HFFc6 (cell line): Measurements from ENCODE around the gene FRMPD1. TPM values are rescaled to one million over a fixed set of nuclear protein-coding genes. Genes with fewer than 3 reads are reported as not detected.

ENCODE experiments used
- DNase-seq: peaks from one replicate; pipeline ENCODE4 v3.0.0-alpha.2; 2018
- H3K27ac Mint-ChIP-seq: 2 replicates; pipeline ENCODE4 v1.8.0; 2020; ENCODE audit warnings: mild to moderate bottlenecking, mixed read lengths
- H3K27me3 Mint-ChIP-seq: 2 replicates; pipeline ENCODE4 v1.8.0; 2021; ENCODE audit warnings: mild to moderate bottlenecking, moderate library complexity, mixed read lengths; ENCODE audit not compliant: insufficient read depth
- H3K36me3 Mint-ChIP-seq: 2 replicates; pipeline ENCODE4 v1.8.0; 2021; ENCODE audit warnings: low read depth, mixed read lengths
- H3K4me1 Mint-ChIP-seq: 2 replicates; pipeline ENCODE4 v1.8.0; 2020; ENCODE audit warnings: low read depth, mixed read lengths
- H3K4me3 Mint-ChIP-seq: 2 replicates; pipeline ENCODE4 v1.8.0; 2020; ENCODE audit warnings: mild to moderate bottlenecking, moderate library complexity, mixed read lengths
- H3K9me3 Mint-ChIP-seq: 2 replicates; pipeline ENCODE4 v1.8.0; 2020; ENCODE audit warnings: mild to moderate bottlenecking, mixed read lengths
- total RNA-seq, 6 experiments: library from RNA; stranded (reverse); fragmentation: NEBNext Ultra II Directional; extraction: Animal tissue kit (Norgen Biotek cat#: 25700); gene quantifications; 2 replicates in 1 of 6; 3 replicates in 5 of 6; pipeline ENCODE4 v1.2.3, GENCODE V29; 2021
- TF ChIP-seq, protein P1 (sequence below): fragments of 200-600 bp; sonication (generic); IDR thresholded peaks from 2 replicates; pipeline ENCODE4 v1.5.0; 2021; ENCODE audit warnings: antibody characterized with exemption, mild to moderate bottlenecking

Gene FRMPD1
- total RNA-seq, 6 experiments from 2014 or later: not detected

DNA sequence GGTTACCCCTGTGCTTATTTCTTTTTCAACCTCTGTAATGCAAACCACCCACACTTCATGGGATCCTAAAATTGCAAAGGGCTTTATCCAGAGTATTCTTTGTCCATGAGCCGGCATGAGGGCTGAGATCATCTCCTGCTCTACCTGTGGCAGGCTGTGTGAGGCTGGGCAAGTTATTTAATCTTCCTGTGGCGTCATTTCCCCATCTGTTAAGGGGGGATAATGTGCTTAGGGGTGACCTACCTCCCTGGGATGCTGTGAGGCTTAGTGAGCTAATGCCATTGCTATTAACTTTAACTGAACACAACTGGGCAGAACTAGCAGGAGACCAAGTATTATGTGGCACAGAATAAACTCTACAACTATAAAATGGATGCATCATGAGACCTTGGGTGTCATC, 17.0 kb downstream of the FRMPD1 start:
- H3K27ac Mint-ChIP-seq: no peak overlapping the region
- H3K9me3 Mint-ChIP-seq: no peaks in the 10 kb centered on the region
- TF ChIP-seq, protein P1, sequence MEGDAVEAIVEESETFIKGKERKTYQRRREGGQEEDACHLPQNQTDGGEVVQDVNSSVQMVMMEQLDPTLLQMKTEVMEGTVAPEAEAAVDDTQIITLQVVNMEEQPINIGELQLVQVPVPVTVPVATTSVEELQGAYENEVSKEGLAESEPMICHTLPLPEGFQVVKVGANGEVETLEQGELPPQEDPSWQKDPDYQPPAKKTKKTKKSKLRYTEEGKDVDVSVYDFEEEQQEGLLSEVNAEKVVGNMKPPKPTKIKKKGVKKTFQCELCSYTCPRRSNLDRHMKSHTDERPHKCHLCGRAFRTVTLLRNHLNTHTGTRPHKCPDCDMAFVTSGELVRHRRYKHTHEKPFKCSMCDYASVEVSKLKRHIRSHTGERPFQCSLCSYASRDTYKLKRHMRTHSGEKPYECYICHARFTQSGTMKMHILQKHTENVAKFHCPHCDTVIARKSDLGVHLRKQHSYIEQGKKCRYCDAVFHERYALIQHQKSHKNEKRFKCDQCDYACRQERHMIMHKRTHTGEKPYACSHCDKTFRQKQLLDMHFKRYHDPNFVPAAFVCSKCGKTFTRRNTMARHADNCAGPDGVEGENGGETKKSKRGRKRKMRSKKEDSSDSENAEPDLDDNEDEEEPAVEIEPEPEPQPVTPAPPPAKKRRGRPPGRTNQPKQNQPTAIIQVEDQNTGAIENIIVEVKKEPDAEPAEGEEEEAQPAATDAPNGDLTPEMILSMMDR: no peak
- H3K4me3 Mint-ChIP-seq: no peak overlapping the region
- H3K36me3 Mint-ChIP-seq: no peaks in the 10 kb centered on the region
- peaks cover 53% of the 10 kb centered on the region for H3K27me3 Mint-ChIP-seq
- no peaks in the 10 kb centered on the region for H3K4me1 Mint-ChIP-seq
- no peak for DNase-seq

DNA sequence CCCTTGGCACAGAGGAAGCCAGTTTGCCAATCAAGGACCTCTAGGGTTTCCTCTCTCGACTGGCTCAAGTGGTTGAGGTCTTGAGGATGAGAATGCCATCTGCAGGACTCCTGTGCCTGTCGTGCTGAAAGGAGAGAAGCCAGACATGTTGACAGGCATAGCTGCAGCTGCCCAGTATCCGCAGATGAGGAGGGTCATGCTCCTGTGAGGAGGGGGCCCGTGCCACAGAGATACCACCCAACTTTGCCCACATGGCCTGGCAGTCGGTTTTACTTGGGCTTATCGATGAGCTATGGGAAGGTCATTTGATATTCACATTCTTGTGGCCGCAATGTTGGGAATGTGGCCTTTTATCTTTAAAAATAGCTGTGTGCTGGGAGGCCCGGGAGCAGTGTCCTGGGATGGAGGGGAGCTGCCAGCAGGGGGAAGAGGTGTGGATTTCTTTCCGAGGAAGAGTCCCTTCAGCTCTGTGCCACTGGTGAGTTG, 17.4 kb downstream of the FRMPD1 start:
- Mint-ChIP-seq H3K4me1 (no peaks in the 10 kb centered on the region), H3K27me3 (peaks cover 50% of the 10 kb centered on the region), H3K4me3 (no peak overlapping the region), H3K9me3 (no peaks in the 10 kb centered on the region), H3K27ac (no peak overlapping the region), H3K36me3 (no peaks in the 10 kb centered on the region)
- TF ChIP-seq, protein P1: no peak
- no peak for DNase-seq

DNA sequence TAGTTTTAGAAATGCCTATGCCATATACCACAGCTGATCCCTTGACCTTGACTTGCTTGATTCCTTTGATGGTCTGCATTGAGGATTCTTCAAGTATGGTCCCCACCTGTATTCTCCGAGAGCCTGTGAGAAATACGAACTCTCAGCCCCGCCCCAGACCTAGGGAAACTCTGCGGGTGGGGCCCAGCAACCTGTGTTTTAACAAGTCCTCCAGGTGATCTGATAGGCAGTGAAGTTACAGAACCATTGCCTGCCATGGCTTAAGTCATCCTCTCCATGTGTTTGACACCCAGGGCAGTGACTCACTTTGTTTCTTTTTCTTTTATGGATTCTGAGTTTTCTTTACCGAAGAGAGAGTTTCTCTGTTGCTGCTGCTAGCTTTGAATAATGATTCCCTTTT, 18.5 kb downstream of the FRMPD1 start:
- TF ChIP-seq, protein P1: no peak
- DNase-seq: no peak
- Mint-ChIP-seq H3K27ac (no peak overlapping the region), H3K27me3 (peaks cover 49% of the 10 kb centered on the region), H3K9me3 (no peaks in the 10 kb centered on the region), H3K4me3 (no peak overlapping the region), H3K4me1 (no peaks in the 10 kb centered on the region), H3K36me3 (no peaks in the 10 kb centered on the region)

DNA sequence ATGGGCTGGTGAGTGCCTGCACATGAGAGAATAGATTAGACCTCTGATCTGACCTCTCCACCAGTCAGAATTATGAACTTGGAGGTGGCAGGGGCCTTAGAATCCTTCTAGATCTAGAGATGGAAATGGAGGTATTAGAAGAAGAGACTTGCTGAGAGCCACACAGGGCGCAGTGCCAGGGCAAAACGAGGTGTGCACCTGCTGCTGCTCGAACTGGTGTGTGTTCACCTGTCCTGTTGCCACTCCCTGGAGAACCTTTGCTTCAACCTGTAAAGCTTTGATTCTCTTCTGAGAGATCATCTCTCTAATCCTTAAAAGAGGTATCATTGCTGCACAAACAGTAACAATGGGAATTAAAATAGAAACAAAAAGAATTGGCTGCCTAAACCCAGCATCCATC, 24.9 kb downstream of the FRMPD1 start:
- H3K27ac Mint-ChIP-seq: no peak overlapping the region
- TF ChIP-seq, protein P1: no peak
- peaks cover 60% of the 10 kb centered on the region for H3K27me3 Mint-ChIP-seq
- H3K4me3 Mint-ChIP-seq: no peak overlapping the region
- no peaks in the 10 kb centered on the region for H3K36me3 Mint-ChIP-seq
- no peak for DNase-seq
- no peaks in the 10 kb centered on the region for H3K9me3 Mint-ChIP-seq
- no peaks in the 10 kb centered on the region for H3K4me1 Mint-ChIP-seq

DNA sequence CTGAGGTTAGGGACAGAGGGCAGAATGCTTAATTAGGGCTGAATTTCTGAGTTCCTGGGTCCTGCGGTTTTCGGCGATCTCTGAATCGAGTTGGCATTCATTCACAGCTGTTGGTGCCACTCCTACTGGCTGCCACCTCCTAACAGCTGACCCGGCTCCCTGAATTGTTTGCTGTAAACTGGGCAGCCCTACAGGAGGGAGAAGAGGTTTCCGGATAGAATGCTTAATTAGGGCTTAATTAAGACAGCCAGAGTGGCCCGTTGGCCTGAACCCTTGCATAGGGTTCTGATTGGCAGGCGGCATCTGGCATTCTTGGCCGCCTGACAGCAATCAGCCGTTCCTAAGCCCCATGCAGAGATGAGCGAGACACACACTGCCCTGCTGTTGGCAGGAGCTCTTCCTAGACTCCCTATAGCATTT, 25.7 kb downstream of the FRMPD1 start:
- Mint-ChIP-seq H3K4me3 (no peak overlapping the region), H3K36me3 (no peaks in the 10 kb centered on the region), H3K9me3 (no peaks in the 10 kb centered on the region), H3K4me1 (no peaks in the 10 kb centered on the region), H3K27me3 (peaks cover 59% of the 10 kb centered on the region), H3K27ac (no peak overlapping the region)
- TF ChIP-seq, protein P1: no peak
- no peak for DNase-seq

DNA sequence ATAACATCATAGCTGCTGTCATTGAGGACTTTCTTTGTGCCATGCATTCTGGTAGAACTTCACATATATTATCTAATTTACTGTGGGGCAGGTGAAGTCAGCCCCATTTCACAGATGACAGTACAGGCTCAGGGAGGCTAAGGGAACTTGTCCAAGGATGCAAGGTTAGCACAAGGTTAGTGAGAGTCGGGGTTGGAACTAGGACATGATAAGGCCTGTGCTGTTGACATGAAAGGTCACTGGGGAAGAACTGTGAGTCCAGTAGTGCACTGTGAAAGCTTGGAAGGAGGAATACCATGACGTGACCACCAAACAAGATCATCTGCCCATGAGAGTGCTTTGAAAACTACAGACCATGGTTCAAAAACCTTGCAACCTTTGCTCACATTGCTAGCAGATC, 26.7 kb downstream of the FRMPD1 start:
- H3K27me3 Mint-ChIP-seq: peaks cover 59% of the 10 kb centered on the region
- no peaks in the 10 kb centered on the region for H3K4me1 Mint-ChIP-seq
- H3K27ac Mint-ChIP-seq: no peak overlapping the region
- DNase-seq: no peak
- TF ChIP-seq, protein P1: no peak
- no peak overlapping the region for H3K4me3 Mint-ChIP-seq
- no peaks in the 10 kb centered on the region for H3K36me3 Mint-ChIP-seq
- H3K9me3 Mint-ChIP-seq: no peaks in the 10 kb centered on the region
